Bronchial epithelial cell (primary cell): Measurements from ENCODE around the gene PC. TPM values are rescaled to one million over a fixed set of nuclear protein-coding genes. Genes with fewer than 3 reads are reported as not detected.

Experiments
- DNase-seq: peaks from one replicate; pipeline ENCODE4 v3.0.0-alpha.2; 2010; ENCODE audit warnings: low read depth
- FAIRE-seq: peaks from 2 replicates; lab custom pipeline; 2011; peaks lifted over from hg19 to GRCh38; lab: Jason Lieb, UNC
- H3K27me3 ChIP-seq: 2 replicates; pipeline ENCODE4 v1.5.1; 2011; ENCODE audit warnings: low read length; ENCODE audit not compliant: control insufficient read depth, insufficient read depth
- H3K36me3 ChIP-seq: 2 replicates; pipeline ENCODE4 v1.5.1; 2011; ENCODE audit warnings: low read length; ENCODE audit not compliant: control insufficient read depth, insufficient read depth
- H3K4me3 ChIP-seq: 2 replicates; pipeline ENCODE4 v1.5.1; 2011; ENCODE audit warnings: mild to moderate bottlenecking, low read depth, low read length, control low read depth
- total RNA-seq: library from RNA; depleted of rRNA; stranded (reverse); fragments of >200 nt; gene quantifications from 2 replicates; pipeline ENCODE4 v1.2.1, GENCODE V29; 2014
- TF ChIP-seq, protein P1 (sequence below): IDR thresholded peaks from 2 replicates; pipeline ENCODE4 v1.5.1; 2011; ENCODE audit warnings: mild to moderate bottlenecking, moderate library complexity, low read length, control low read depth, inconsistent platforms; ENCODE audit not compliant: insufficient read depth, severe bottlenecking

Gene PC
- total RNA-seq, 1 donor from 2014 or later: 14.2 TPM

DNA sequence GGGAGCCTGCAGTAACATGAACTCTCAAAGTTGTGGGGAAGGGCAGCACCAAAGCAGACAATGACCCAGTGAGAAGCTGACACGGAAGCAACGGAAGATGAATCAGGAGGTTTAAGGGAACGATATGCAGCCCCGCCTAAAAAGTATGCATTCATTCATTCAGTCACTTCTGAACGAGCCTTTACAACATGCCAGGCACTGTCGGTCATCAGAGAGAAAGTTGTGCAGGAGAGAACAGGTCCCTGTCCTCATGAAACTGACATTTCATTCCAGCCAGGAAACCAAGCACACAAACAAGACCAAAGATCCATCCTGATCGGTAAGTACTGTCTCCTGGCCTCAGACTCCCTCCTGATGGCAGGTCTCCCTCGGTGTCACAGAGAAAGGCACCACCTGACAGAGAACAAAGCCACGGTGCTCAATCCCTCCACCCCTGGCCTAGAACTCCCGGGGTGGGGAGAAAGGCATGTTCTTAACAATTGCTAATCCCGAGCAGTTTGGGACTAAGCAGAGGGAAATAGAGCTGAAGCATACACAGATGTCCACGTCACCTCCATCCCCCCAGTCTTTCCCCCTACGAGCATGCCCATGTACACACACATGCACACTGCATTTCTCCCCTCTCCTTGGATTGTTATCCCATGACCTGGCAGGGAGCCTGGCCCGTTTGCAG lies 52.0 kb downstream of the PC start:
- no peak overlapping the region for H3K4me3 ChIP-seq
- H3K27me3 ChIP-seq: no peaks in the 10 kb centered on the region
- no peak for FAIRE-seq
- peak; percentile 94 for DNase-seq
- H3K36me3 ChIP-seq: no peaks in the 10 kb centered on the region
- TF ChIP-seq, protein P1, sequence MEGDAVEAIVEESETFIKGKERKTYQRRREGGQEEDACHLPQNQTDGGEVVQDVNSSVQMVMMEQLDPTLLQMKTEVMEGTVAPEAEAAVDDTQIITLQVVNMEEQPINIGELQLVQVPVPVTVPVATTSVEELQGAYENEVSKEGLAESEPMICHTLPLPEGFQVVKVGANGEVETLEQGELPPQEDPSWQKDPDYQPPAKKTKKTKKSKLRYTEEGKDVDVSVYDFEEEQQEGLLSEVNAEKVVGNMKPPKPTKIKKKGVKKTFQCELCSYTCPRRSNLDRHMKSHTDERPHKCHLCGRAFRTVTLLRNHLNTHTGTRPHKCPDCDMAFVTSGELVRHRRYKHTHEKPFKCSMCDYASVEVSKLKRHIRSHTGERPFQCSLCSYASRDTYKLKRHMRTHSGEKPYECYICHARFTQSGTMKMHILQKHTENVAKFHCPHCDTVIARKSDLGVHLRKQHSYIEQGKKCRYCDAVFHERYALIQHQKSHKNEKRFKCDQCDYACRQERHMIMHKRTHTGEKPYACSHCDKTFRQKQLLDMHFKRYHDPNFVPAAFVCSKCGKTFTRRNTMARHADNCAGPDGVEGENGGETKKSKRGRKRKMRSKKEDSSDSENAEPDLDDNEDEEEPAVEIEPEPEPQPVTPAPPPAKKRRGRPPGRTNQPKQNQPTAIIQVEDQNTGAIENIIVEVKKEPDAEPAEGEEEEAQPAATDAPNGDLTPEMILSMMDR: no peak

DNA sequence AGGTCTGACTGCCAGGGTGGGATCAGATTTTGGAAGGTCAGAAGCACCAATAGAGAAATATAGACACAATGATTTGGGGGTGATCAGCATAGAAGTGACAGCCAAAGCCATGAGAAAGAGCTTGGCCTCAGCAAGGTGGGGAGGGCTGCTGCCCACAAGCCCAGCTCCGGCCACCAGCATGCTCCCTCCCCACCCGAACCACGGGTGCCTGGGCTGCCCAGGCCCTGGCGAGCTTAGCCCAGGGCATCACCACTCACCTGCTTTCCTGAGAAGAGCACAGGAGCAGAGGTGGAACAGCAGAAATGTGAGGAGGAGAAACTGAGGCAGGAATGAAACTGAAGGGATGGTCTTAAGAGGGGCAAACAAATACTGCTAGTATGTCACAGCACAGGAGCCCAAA lies 52.6 kb downstream of the PC start:
- TF ChIP-seq, protein P1: no peak
- Histone ChIP-seq H3K4me3 (peak overlapping the region; percentile 3), H3K36me3 (no peaks in the 10 kb centered on the region), H3K27me3 (no peaks in the 10 kb centered on the region)
- DNase-seq (no peak), FAIRE-seq (no peak)

DNA sequence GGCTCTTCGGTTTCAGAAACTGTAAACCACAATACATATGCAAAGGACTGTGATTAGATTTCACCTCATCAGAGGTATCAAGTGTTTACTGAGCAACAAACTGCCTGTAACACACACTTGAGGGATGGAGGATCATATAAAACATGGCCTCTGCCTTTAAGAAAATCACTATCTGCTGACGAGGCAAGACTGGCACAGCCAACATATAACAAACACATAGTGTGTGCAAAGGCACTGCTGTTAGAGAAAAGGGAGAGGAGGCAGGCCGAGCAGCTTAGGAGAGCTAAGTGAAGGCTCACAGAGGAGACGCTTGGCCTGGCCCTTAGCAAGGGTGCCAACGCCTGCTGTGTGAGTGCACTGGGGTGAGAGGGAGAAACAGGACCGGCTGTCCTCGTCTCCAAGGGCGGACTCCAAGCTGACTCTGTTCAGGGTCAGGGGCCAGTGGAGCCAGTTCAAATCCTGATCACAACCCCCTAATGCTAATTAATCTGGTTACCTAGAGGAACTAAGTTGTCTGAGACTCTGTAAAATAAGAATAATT lies 53.1 kb downstream of the PC start:
- Histone ChIP-seq H3K36me3 (no peaks in the 10 kb centered on the region), H3K27me3 (no peaks in the 10 kb centered on the region), H3K4me3 (no peak overlapping the region)
- FAIRE-seq (no peak), DNase-seq (peak; percentile 15)
- TF ChIP-seq, protein P1: no peak

DNA sequence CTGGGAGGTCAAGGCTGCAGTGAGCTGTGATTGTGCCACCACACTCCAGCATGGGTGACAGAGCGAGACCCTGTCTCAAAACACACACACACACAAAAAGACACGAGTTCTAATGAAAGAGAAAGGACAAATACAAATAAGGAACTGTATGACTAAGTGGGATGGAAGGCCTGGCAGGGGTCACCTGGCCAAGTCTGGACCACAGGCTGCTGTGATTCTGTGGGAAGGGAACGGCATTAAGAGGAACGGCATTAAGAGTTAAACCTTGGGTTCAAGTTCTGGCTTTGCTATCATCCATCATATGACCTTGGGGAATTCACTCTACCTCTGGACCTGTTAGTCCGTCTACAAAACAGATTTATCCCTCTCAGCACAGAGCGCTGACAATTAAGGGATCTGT lies 53.6 kb downstream of the PC start:
- Histone ChIP-seq H3K36me3 (no peaks in the 10 kb centered on the region), H3K4me3 (no peak overlapping the region), H3K27me3 (no peaks in the 10 kb centered on the region)
- TF ChIP-seq, protein P1: no peak
- DNase-seq (no peak), FAIRE-seq (no peak)

DNA sequence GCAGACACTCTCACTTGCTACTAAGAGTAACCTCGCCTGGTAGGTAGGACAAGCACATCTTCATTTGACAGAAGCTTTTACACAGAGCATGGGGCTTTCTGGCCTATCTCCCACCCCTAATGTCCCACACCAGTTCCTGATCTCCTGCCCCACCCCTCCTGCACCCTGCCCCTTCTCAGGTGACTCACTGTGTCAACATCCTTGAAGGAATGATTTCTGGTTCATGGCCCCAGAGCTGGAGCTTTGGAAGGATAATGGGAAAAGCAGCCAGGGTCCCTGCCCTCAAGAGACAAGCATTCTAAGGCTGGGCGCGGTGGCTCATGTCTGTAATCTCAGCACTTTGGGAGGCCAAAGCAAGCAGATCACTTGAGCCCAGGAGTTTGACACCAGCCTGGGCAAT lies 54.1 kb downstream of the PC start:
- no peak overlapping the region for H3K4me3 ChIP-seq
- TF ChIP-seq, protein P1: no peak
- H3K27me3 ChIP-seq: no peaks in the 10 kb centered on the region
- no peak for FAIRE-seq
- DNase-seq: peak; percentile 64
- no peaks in the 10 kb centered on the region for H3K36me3 ChIP-seq
